Left renal pelvis (tissue), 4 donors: ENCODE measurements around the gene PTPN14. TPM values are rescaled to one million over a fixed set of nuclear protein-coding genes. Genes with fewer than 3 reads are reported as not detected.

Experiments
- DNase-seq, 4 donors: peaks; one replicate each; pipeline ENCODE4 v3.0.0-alpha.2; 2013; ENCODE audit warnings: low read depth in 4 of 4, low spot score in 3 of 4
- polyA plus RNA-seq, 4 donors: library from polyadenylated mRNA; unstranded; fragments of 120-200 nt; gene quantifications; one replicate each; pipeline ENCODE4 v1.2.1, GENCODE V29; 2013; ENCODE audit not compliant: insufficient read length in 4 of 4

PTPN14 gene
- polyA plus RNA-seq, 4 donors, result 22.5 to 36.6 (median 34.8) TPM

DNA sequence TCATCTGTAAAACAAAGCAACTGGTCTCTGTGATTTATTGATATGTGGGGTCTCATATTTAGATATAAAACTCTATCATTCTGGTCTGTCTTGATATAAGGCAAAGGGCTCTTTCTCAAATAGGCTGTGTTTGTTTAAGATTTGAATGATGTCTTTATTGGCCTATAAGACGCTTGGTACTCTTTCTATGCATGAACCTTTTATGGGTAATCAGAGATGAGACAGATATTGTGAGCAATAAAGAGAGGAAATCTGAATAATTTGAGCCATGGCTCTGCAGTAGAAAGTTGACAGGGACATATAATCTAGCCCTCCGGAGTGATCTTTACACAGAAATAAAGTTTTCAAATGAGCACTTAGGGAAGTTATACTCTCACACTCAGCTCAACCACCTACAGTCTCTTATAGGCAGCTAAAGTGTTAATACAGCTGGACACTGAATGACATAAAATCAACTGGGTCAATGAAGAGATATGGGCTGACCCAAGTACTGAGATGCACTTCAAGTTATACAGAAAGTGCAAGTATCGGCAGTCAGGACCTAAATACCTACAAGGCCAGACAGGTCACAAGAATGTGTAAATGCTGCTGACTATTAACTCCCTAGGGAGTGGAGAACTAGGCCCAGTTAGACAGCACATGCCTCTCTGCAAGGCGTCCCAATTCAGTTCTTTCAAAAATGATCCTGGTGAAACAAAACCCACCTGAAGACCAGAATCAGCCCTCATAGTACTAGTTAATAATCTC is 111.0 kb downstream of the PTPN14 start:
- DNase-seq, result no peak

DNA sequence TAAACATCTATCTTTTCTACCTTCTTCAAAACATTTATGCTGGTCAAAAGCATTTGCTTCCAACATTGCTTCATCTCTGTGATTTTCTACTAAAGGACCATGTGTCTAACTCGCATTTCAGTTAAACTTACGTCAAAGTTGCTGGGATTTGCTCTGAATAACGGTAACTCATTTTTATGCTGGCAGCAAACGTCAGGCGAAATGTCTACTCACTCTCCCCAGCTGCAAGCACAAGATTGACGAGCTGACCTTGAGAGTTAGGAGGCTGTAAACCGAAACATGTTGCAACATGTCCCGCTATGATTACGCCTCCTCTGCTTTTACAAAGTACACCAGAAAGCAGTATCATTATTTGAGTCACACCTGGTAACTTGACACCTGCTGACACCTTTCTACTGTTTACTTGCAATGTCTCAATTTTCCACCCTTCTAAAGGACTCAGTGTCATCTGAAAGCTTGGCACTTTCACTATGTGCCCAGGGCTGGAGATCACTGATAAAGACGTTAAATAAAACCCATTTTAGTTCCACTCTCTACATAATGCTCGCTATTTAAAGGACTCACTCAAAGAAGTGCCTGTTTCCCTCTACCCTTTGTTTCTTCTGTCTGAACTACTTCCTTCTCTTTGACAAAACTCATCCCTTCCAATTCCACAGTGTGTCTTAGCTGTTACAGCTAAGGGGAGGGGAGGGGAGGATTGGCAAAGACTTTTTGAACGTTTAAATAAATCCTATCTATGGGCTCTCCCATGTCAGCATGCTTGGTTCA is 111.9 kb downstream of the PTPN14 start:
- DNase-seq, result peak in 1 of 4 donors; percentile 52

DNA sequence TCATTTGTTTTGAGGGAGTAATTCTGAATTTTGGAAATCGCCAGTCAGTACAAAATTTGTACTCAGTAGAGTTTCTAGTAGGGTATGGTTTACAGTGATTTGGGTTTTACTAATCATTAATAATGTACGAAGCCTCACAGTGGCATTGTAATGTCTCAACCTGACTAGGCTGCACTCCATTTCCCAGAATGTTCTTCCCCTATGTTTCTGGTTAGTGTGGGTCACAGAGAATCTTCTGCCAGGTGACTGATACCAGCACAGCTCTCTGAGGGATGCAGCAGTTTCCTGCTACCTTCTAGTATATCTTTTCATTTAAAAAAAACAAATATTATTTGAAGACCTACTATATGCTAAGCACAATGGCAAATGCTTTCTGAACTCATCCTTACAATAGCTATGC is 112.9 kb downstream of the PTPN14 start:
- DNase-seq, result no peak

GRCh38 chr1:214438075-214438474 is 113.3 kb downstream of the PTPN14 start:
- DNase-seq, result no peak

GRCh38 chr1:214435867-214436266 is 115.5 kb downstream of the PTPN14 start:
- no peak for DNase-seq

DNA sequence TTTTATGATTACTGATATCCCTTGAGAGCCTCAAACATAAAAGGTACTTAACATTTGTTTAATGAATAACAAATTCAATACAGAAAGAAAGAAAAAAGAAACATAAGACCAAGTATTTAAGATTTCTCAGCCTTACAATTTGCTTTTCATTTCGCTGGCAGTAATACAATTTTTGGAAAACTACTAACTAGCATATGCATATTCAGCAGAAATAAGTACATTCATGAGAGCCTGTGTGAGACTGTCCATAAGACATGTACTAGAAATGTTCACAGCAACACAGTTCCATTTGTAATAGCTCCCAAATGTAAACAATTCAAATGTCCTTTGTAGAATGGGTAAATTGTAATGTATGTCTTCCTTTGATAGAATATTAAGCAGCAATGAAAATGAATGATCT is 119.2 kb downstream of the PTPN14 start:
- DNase-seq, result no peak

- DNase-seq, result no peak
Observed at GRCh38 chr1:214429951-214430770, 121.2 kb downstream of the PTPN14 start.

DNA sequence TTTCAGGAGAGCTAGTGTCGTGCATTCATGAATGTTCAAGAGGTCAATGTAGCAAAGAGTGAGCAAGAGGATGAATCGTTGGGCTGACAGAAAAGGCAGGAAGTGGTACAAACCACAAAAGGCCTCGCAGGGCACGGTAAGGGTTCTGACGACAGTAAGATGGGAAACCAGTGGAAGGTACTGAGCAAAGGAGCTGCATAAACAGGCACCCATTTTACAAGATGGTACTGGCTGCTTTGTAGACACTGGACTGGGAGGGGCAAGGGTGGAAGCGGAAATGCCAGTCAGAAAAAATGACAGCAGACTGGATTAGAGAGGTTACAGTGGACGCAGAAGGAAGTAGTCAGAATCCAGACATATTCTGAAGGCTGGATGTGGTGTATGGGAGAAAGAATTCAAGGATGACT is 123.5 kb downstream of the PTPN14 start:
- DNase-seq, result no peak

GRCh38 chr1:214426426-214426812 is 125.0 kb downstream of the PTPN14 start:
- no peak for DNase-seq

DNA sequence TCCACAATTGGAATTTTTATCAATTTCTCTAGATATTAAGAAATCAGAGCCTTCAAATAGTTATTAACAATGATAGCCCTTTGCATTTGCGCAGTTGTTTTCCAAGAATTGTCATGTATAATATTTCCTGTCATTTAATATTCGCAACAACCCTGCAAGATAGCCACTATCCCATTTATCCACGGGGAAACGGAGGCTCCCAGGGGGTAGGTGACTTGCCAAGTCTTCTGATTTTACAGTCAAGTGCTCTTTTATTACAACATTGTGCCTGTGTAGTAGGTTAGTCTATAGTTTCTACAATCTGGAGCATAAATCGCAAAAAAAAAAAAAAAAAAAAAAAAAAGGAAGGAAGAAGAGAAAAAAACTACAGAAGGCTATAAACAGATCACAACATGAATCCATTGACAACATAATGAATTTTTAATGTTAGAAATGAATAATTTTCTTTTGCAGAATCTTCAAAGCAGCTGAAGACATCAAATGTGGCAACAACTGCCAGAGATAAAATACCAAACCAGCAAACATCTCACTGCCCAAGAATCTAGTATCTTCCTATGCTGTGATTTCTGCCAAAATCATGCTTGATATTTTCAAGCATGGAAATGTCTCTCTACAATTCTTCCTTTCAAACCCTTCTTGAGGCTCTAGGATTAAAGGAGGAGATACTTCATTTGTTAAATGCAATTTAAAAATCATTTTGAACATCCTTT is 125.5 kb downstream of the PTPN14 start:
- no peak for DNase-seq

- DNase-seq, result no peak
Observed at GRCh38 chr1:214425101-214425500, 126.3 kb downstream of the PTPN14 start.

DNA sequence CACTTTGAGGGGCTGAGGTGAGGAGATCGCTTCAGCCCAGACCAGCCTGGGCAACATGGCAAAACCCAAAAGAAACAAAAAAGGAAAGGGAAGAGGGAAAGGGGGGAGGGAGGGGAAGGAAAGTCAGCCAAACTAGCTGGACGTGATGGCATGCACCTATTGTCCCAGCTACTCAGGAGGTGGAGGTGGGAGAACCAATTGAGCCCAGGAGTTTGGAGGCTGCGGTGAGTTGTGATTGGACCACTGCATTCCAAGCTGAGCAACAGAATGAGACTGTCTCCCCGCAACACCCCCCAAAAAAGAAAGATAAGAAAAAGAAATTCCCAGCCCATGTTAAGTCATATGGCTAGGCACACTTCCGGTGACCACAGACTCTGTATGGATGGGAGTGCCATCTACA is 128.4 kb downstream of the PTPN14 start:
- no peak for DNase-seq

- no peak for DNase-seq
Observed at GRCh38 chr1:214422137-214422671, 129.2 kb downstream of the PTPN14 start.

DNA sequence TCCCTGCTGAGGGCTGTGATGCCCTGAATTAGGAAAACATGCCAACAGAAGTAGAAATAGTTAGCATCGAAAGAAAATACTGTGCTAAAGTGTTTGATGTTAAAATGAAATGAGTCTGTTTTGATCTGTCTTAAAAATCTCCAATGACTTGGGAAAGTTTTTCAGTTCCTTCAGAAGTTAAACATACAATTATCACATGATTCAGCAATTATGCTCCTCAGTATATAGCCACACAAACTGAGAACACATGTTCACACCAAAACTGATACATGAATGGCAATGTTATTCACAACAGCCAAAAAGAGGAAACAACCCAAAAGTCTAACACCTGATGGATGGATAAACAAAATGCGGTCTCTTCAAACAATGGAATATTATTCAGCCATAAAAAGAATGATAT is 130.6 kb downstream of the PTPN14 start:
- no peak for DNase-seq

DNA sequence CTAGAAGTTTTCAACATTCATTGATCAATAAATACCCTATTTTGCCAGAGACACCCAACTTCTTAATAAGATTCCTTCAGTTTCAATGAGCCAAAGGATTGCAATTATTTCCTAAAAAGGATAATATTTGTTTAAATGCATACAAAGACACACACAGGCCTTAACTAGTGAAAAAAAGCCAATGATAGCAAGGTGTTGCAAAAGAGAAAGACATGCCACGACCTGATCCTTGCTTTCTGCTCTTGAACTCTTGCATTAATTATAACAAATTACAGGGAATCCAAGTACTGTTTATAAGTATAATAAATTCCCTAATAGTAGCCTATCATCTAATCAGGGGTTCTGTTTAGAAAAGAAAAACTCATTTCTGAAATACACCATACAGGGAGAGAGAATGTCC is 131.1 kb downstream of the PTPN14 start:
- DNase-seq, result no peak

DNA sequence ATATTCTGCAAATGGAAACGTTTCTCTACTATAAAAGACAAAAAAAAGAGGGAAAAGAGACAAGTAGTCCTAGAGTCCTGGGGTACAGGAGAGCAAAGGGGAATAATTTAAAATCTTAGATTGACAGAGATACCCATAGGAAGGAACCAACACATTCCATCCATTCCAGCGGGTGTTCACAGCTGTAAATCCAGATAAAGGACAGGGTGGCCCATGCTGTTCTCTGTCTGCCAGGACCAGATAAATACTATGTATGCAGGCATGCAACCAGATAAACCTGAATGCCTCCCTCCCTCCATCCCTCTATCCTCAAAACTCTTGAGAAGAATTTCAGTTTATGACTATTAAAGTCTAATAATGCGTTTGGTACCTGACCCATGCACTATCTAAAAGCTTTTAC is 131.8 kb downstream of the PTPN14 start:
- DNase-seq, result no peak

DNA sequence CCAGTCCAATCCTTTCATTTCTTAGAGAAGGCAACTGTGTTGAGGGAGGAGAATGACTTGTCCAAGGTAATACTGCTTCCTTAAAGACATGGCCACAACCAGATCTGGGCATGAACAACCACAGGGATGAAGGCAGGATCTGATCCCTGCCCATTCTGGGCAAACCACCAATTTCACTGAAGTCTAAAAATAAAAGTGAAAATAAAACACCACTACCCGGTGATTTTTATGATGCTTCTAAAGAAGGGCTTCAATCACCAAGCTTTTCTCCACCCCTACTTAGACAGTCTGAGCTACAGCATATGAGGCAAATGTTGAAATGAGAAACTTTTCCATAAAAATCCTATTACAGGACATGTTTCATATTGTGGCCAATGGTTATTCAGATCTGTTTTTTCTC is 133.0 kb downstream of the PTPN14 start:
- no peak for DNase-seq

DNA sequence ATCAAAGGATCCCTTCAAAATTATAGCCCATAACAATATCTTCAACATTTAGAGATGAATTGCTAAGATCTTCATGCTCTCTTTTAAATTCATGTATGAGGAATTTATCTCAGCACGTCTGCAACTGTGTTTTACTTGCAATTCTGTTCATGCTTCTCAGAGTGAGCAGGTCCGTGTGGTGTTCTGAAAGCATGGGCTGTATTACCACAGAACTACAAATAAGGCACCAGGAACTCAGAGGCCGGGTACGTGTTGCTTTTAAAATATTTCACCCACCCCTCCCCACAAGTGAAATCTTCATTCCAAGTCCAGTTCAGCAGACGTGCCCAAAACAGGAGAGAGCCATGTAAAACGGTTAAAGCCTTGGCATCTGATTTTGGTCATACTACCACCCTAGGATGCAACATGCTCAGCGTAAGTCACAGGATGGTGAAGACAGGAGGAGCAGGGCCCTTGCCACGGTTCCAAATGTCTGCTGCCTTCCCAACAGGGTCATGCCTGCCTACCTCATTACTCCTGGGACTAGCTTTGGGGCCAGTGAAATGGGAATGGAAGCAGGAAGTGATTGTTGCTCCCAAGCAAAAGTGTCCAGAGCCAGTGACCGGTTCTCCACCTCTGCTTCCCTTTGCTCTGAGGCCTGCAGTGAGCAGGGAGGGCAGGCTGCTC is 133.7 kb downstream of the PTPN14 start:
- no peak for DNase-seq

GRCh38 chr1:214416858-214417257 is 134.5 kb downstream of the PTPN14 start:
- DNase-seq, result no peak

DNA sequence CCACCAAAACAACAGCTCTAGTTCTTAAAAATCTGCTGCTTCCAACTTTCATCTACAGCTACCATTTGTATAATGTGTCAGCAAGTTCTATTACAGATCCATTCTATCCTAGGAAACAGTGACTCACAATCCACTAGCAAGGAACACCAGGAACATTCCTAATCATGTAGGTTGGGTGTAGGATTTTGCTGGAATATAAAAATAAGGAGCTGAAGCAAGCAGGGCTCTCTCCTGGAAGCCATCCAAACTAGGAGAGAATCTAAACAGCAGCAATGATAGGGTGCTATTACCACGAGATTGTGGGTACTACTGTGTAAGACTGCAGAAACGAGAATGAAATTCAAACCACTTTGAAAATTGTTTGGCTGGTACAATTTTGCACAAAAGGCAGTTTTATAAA is 135.0 kb downstream of the PTPN14 start:
- no peak for DNase-seq
